Measurements from ENCODE around the gene COL19A1. TPM values are rescaled to one million over a fixed set of nuclear protein-coding genes. Genes with fewer than 3 reads are reported as not detected.
"Not testable (repeated sequence)": the region's sequence is repeated elsewhere in the genome, so short reads cannot be mapped to it uniquely, and the experiment has no call there.

COL19A1 gene
- total and polyA plus RNA-seq, 4 donors = 1.4 to 6.7 (median 2.9) TPM

- H3K36me3 ChIP-seq (ENCODE audit: control insufficient read depth, insufficient read depth, low read length) = no peaks in the 10 kb centered on the region
- no peaks in the 10 kb centered on the region for H3K27me3 ChIP-seq (ENCODE audit: control insufficient read depth, insufficient read depth, low read length)
- H3K4me3 ChIP-seq (ENCODE audit: low read depth, low read length) = no peak overlapping the region
- H3K4me1 ChIP-seq (ENCODE audit: control insufficient read depth, insufficient read depth, low read length) = no peaks in the 10 kb centered on the region
- WGBS (ENCODE audit: insufficient coverage) = no CpG with 5 or more reads among the region's 5 CpGs
- DNase-seq (ENCODE audit: low read depth in 4 of 6, low spot score in 6 of 6) = no peak
- H3K27ac ChIP-seq (ENCODE audit: low read depth, low read length) = no peak overlapping the region
- H3K9me3 ChIP-seq (ENCODE audit: control insufficient read depth, insufficient read depth, low read length) = no peaks in the 10 kb centered on the region
Observed at GRCh38 chr6:69918813-69919475, 52.6 kb downstream of the COL19A1 start.

- not testable (repeated sequence) for H3K36me3 ChIP-seq (ENCODE audit: control insufficient read depth, insufficient read depth, low read length); H3K27me3 ChIP-seq (ENCODE audit: control insufficient read depth, insufficient read depth, low read length); H3K4me1 ChIP-seq (ENCODE audit: control insufficient read depth, insufficient read depth, low read length); H3K9me3 ChIP-seq (ENCODE audit: control insufficient read depth, insufficient read depth, low read length); H3K4me3 ChIP-seq (ENCODE audit: low read depth, low read length); DNase-seq (ENCODE audit: low read depth in 4 of 6, low spot score in 6 of 6); H3K27ac ChIP-seq (ENCODE audit: low read depth, low read length)
- no CpG with 5 or more reads among the region's 2 CpGs for WGBS (ENCODE audit: insufficient coverage)
Observed at GRCh38 chr6:69921066-69921465, 54.7 kb downstream of the COL19A1 start.

GRCh38 chr6:69921611-69922010 lies 55.3 kb downstream of the COL19A1 start:
- not testable (repeated sequence) for H3K27ac ChIP-seq (ENCODE audit: low read depth, low read length)
- WGBS (ENCODE audit: insufficient coverage) = 92% methylated on average over 7 of the region's 22 CpGs

GRCh38 chr6:69926745-69927144 lies 60.4 kb downstream of the COL19A1 start:
- Histone ChIP-seq H3K36me3 (ENCODE audit: control insufficient read depth, insufficient read depth, low read length) (no peaks in the 10 kb centered on the region), H3K9me3 (ENCODE audit: control insufficient read depth, insufficient read depth, low read length) (no peaks in the 10 kb centered on the region), H3K4me3 (ENCODE audit: low read depth, low read length) (no peak overlapping the region), H3K4me1 (ENCODE audit: control insufficient read depth, insufficient read depth, low read length) (no peaks in the 10 kb centered on the region), H3K27ac (ENCODE audit: low read depth, low read length) (no peak overlapping the region), H3K27me3 (ENCODE audit: control insufficient read depth, insufficient read depth, low read length) (no peaks in the 10 kb centered on the region)
- no CpG with 5 or more reads among the region's 1 CpG for WGBS (ENCODE audit: insufficient coverage)
- DNase-seq (ENCODE audit: low read depth in 4 of 6, low spot score in 6 of 6) = no peak

More at GRCh38 chr6:69921611-69922010, 55.3 kb downstream of the COL19A1 start:
- H3K27me3 ChIP-seq (ENCODE audit: control insufficient read depth, insufficient read depth, low read length); H3K4me1 ChIP-seq (ENCODE audit: control insufficient read depth, insufficient read depth, low read length); H3K9me3 ChIP-seq (ENCODE audit: control insufficient read depth, insufficient read depth, low read length); H3K4me3 ChIP-seq (ENCODE audit: low read depth, low read length); H3K36me3 ChIP-seq (ENCODE audit: control insufficient read depth, insufficient read depth, low read length); DNase-seq (ENCODE audit: low read depth in 4 of 6, low spot score in 6 of 6): not testable (repeated sequence)

- no peak for DNase-seq (ENCODE audit: low read depth in 4 of 6, low spot score in 6 of 6)
- Histone ChIP-seq H3K27me3 (ENCODE audit: control insufficient read depth, insufficient read depth, low read length) (no peaks in the 10 kb centered on the region), H3K27ac (ENCODE audit: low read depth, low read length) (no peak overlapping the region), H3K9me3 (ENCODE audit: control insufficient read depth, insufficient read depth, low read length) (no peaks in the 10 kb centered on the region), H3K4me1 (ENCODE audit: control insufficient read depth, insufficient read depth, low read length) (no peaks in the 10 kb centered on the region), H3K4me3 (ENCODE audit: low read depth, low read length) (no peak overlapping the region), H3K36me3 (ENCODE audit: control insufficient read depth, insufficient read depth, low read length) (no peaks in the 10 kb centered on the region)
- 14% methylated on average over 1 of the region's 1 CpG for WGBS (ENCODE audit: insufficient coverage)
Observed at GRCh38 chr6:69933239-69933638, 66.9 kb downstream of the COL19A1 start.

- DNase-seq (ENCODE audit: low read depth in 4 of 6, low spot score in 6 of 6) = no peak
- no CpG with 5 or more reads among the region's 1 CpG for WGBS (ENCODE audit: insufficient coverage)
- Histone ChIP-seq H3K4me3 (ENCODE audit: low read depth, low read length) (no peak overlapping the region), H3K36me3 (ENCODE audit: control insufficient read depth, insufficient read depth, low read length) (no peaks in the 10 kb centered on the region), H3K9me3 (ENCODE audit: control insufficient read depth, insufficient read depth, low read length) (no peaks in the 10 kb centered on the region), H3K4me1 (ENCODE audit: control insufficient read depth, insufficient read depth, low read length) (no peaks in the 10 kb centered on the region), H3K27me3 (ENCODE audit: control insufficient read depth, insufficient read depth, low read length) (no peaks in the 10 kb centered on the region), H3K27ac (ENCODE audit: low read depth, low read length) (no peak overlapping the region)
Observed at GRCh38 chr6:69935079-69935478, 68.7 kb downstream of the COL19A1 start.

GRCh38 chr6:69936674-69937363 lies 70.5 kb downstream of the COL19A1 start:
- Histone ChIP-seq H3K9me3 (ENCODE audit: control insufficient read depth, insufficient read depth, low read length) (no peaks in the 10 kb centered on the region), H3K4me1 (ENCODE audit: control insufficient read depth, insufficient read depth, low read length) (no peaks in the 10 kb centered on the region), H3K27me3 (ENCODE audit: control insufficient read depth, insufficient read depth, low read length) (no peaks in the 10 kb centered on the region), H3K27ac (ENCODE audit: low read depth, low read length) (no peak overlapping the region), H3K36me3 (ENCODE audit: control insufficient read depth, insufficient read depth, low read length) (no peaks in the 10 kb centered on the region), H3K4me3 (ENCODE audit: low read depth, low read length) (no peak overlapping the region)
- no peak for DNase-seq (ENCODE audit: low read depth in 4 of 6, low spot score in 6 of 6)

GRCh38 chr6:69937402-69938136 lies 71.2 kb downstream of the COL19A1 start:
- no peaks in the 10 kb centered on the region for H3K4me1 ChIP-seq (ENCODE audit: control insufficient read depth, insufficient read depth, low read length)
- H3K4me3 ChIP-seq (ENCODE audit: low read depth, low read length) = no peak overlapping the region
- no peak for DNase-seq (ENCODE audit: low read depth in 4 of 6, low spot score in 6 of 6)
- H3K9me3 ChIP-seq (ENCODE audit: control insufficient read depth, insufficient read depth, low read length) = no peaks in the 10 kb centered on the region
- H3K36me3 ChIP-seq (ENCODE audit: control insufficient read depth, insufficient read depth, low read length) = no peaks in the 10 kb centered on the region
- no peaks in the 10 kb centered on the region for H3K27me3 ChIP-seq (ENCODE audit: control insufficient read depth, insufficient read depth, low read length)
- no peak overlapping the region for H3K27ac ChIP-seq (ENCODE audit: low read depth, low read length)
- 92% methylated on average over 4 of the region's 7 CpGs for WGBS (ENCODE audit: insufficient coverage)

- WGBS (ENCODE audit: insufficient coverage) = no CpG with 5 or more reads among the region's 2 CpGs
- H3K27ac ChIP-seq (ENCODE audit: low read depth, low read length) = no peak overlapping the region
- no peaks in the 10 kb centered on the region for H3K9me3 ChIP-seq (ENCODE audit: control insufficient read depth, insufficient read depth, low read length)
- no peak for DNase-seq (ENCODE audit: low read depth in 4 of 6, low spot score in 6 of 6)
- H3K4me1 ChIP-seq (ENCODE audit: control insufficient read depth, insufficient read depth, low read length) = no peaks in the 10 kb centered on the region
- H3K4me3 ChIP-seq (ENCODE audit: low read depth, low read length) = no peak overlapping the region
- no peaks in the 10 kb centered on the region for H3K36me3 ChIP-seq (ENCODE audit: control insufficient read depth, insufficient read depth, low read length)
- no peaks in the 10 kb centered on the region for H3K27me3 ChIP-seq (ENCODE audit: control insufficient read depth, insufficient read depth, low read length)
Observed at GRCh38 chr6:69942485-69942884, 76.1 kb downstream of the COL19A1 start.
